Brain pericyte (primary cell): ENCODE results near the gene IL22RA2.
A peak's percentile ranks its signal among the peaks of the same experiment; 100 is the strongest.

Experiments used
- DNase-seq: peaks from one replicate; pipeline ENCODE4 v3.0.0-alpha.2; 2012; ENCODE audit warnings: low read depth, low spot score

IL22RA2 gene

GRCh38 chr6:137095651-137096238 is 77.7 kb downstream of the IL22RA2 start:
- no peak for DNase-seq

GRCh38 chr6:137095093-137095492 is 78.4 kb downstream of the IL22RA2 start:
- DNase-seq: no peak

DNA sequence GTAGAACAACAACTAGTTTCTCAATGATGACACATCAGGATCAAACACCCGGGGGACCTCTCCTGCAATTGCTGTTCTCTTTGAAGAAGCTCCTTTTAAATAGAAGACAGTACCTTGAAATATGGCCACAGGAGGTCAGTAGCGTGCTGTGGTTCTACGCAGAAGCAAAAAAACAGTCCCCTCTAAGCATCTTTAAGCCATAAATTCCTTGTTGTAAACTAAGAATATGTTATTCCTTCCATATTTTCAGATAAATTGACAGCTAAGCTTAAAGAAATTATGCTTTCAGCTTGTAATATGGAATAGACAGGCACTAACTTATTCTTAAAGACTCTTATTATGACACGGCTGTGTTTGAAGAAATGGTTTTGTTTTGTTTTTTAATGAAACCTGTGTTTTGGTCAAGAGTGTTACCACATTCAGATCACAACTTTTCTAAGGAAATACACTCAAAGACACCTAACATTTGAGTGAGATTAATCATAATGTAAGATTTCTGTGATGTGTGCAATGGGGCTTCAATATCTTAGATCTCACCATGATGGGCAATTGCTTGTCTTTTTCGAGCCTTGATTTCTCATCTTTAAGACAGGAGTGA is 78.9 kb downstream of the IL22RA2 start:
- DNase-seq: peak; percentile 48
